ENCODE results near the gene ADCY10.

DNA sequence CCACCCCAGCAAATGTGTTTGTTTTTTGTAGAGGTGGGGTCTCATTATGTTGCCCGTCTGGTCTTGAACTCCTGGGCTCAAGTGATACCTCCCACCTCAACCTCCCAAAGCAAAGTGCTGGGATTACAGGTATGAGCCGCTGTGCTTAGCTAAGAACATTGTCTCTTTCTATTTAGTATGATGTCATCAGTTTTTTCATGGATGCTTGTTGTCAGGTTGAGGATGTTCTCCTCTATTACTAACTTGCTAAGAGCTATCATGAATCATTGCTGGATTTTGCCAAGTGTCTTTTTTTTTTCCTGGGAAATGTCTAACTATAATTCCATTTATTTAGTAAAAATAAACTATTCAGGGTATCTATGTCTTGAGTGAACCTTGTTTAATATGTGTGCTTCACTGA lies 42.0 kb upstream of the ADCY10 start:
- TF ChIP-seq, protein P1, sequence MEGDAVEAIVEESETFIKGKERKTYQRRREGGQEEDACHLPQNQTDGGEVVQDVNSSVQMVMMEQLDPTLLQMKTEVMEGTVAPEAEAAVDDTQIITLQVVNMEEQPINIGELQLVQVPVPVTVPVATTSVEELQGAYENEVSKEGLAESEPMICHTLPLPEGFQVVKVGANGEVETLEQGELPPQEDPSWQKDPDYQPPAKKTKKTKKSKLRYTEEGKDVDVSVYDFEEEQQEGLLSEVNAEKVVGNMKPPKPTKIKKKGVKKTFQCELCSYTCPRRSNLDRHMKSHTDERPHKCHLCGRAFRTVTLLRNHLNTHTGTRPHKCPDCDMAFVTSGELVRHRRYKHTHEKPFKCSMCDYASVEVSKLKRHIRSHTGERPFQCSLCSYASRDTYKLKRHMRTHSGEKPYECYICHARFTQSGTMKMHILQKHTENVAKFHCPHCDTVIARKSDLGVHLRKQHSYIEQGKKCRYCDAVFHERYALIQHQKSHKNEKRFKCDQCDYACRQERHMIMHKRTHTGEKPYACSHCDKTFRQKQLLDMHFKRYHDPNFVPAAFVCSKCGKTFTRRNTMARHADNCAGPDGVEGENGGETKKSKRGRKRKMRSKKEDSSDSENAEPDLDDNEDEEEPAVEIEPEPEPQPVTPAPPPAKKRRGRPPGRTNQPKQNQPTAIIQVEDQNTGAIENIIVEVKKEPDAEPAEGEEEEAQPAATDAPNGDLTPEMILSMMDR (IDR thresholded peaks at IDR 0.05): no peak
- no peak for TF ChIP-seq POLR2A (IDR thresholded peaks at IDR 0.05)

Measured in sigmoid colon (tissue), 3 donors.